Stromal cell of bone marrow (primary cell): ENCODE data around the gene SH3D19.
"Not testable (repeated sequence)": the region's sequence is repeated elsewhere in the genome, so short reads cannot be mapped to it uniquely, and the experiment has no call there.

ENCODE experiments used
- DNase-seq: peaks from one replicate; pipeline ENCODE4 v3.0.0-alpha.2; 2012; ENCODE audit warnings: low read depth

SH3D19 gene

DNA sequence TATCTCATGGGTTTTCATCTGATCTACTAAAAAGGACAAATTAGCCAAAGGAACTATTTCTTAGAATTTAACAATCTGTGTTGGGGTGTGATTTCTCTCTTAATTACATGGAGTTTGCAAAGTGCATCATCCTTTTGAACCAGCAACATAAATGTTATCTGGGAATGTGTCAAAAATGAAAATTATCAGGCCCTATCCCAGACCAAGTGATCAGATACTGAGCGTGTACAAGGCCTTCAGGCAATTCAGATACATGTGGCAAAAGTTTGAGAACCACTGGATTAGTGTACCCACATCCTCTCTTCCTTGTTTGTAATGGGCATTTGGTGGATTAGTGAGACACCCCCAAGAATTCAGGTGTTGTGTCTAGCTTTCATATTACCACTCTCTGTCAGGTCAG lies 3.8 kb downstream of the SH3D19 start:
- no peak for DNase-seq

DNA sequence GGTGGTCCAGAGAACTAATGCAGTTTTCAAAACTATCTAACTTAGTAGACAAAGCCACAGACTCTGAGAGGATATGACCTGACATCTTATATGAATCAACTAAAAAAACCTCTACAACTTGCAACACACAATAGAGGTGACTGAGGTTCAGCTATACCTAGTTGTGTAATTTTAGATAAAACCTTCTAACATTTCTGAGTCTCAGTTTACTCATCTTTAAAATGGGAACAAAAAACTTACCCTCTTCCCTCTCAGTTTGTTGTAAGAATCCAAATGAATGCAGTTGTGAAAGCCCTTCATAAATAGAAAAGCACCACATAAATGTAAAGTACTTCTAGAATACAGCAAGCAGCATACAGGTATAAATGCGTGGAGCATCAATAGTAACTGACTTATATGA lies 5.9 kb downstream of the SH3D19 start:
- DNase-seq: no peak

DNA sequence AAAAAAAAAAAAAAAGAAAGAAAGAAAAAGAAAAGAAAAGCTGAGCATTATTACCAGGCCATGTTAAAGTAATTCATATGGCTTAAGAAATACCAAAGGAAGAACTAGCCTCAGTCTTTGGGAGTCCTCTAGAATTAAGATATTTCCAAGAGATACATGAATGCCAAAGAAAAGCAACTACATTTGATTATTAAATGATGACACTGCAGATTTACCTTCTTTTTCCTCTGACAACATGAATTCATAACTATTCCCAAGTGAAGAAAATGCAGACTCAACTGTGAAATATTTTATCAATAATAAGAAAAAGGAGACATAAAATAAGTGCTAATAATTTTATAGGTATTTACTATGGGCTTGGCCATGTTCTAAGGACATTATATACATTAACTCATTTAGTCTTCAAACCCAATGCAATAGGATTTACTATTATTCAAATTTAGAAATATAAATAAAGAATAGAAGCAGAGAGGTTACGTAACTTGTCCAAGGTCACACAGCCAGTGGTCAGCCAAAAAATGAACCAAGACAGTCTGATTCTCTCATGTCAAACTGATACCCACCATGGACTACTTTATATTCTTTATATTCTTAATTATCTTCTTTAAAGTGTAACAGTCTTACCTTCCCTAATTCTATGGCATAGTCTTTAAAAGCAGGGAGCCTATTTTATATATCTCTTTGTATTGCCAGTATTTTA lies 6.9 kb downstream of the SH3D19 start:
- no peak for DNase-seq

GRCh38 chr4:151316645-151317044 lies 8.8 kb downstream of the SH3D19 start:
- no peak for DNase-seq

- DNase-seq: no peak
These were observed 10.1 kb downstream of the SH3D19 start for GRCh38 chr4:151315212-151315886.

DNA sequence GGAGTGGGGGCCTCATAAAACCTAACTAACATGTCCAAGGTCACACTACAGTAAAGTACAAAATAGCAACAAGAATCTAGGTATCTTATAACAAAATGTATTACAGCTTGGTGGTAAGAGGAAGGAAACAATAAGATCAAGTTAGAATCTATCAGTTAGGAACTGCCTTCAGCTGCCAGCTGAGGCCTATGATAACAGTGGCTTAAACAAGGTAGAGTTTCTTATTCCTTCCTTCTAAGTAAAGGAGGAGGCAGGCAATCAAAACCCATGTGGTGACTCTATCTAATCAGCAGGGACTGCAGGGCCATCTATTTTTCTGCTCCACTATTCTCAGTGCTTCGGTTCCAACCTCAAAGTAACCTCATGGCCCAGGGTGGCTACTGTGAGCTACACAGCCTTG lies 10.9 kb downstream of the SH3D19 start:
- DNase-seq: no peak

DNA sequence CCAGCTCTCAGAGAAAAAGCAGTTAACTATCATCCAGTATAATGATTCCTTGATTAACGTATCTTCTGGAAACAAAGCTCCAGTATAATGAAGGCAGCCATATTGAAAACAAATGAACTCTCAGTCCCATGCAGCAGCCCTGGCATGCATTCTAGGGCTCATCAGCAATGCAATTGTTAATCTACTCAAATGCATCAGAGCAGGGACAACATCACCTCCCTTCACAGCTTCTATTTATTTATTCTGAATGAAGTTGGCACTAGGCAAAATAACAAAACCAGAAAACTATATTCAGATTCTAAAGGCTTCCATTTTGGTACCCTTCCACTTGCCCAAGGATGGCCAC lies 11.4 kb downstream of the SH3D19 start:
- no peak for DNase-seq

- no peak for DNase-seq
These were observed 11.9 kb downstream of the SH3D19 start for GRCh38 chr4:151313306-151314009.

DNA sequence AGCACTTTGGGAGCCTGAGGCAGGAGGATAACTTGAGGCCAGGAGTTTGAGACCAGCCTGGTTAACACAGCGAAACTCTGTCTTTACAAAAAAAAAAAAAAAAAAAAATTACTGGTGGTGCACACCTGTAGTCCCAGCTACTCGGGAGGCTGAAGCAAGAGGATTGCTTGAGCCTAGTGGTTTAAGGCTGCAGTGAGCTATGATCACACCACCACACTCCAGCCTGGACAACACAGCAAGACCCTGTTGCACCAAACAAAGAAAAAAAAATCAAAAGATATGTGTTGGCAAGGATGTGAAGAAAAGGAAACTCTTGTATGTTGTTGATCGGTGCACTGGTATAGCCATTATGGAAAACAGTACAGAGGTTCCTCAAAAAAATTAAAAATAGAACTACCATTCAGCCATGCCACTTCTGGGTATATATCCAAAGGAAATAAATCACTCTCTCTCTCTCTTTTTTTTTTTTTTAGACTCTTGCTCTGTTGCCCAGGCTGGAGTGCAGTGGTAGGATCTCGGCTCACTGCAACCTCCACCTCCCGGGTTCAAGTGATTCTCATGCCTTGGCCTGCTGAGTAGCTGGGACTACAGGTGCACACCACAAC lies 15.2 kb downstream of the SH3D19 start:
- DNase-seq: no peak

DNA sequence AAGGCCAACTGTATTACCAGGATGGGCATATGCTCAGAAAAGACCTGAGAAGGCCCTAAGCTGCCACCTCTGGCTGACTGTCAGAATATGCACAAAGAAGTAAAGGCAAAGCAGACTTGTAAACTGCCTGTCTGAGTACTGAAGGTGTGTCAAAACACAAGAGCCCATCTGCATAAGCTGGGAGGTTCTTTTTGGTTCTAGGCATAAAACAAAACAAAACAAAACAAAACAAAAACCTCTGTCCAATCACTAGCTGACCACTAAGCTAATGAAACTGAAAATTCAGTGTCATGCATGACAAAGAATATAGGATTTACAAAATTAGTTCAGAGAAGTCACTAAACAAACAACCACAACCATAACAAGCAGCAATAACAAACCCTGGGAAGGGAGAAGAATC lies 20.6 kb downstream of the SH3D19 start:
- DNase-seq: no peak

DNA sequence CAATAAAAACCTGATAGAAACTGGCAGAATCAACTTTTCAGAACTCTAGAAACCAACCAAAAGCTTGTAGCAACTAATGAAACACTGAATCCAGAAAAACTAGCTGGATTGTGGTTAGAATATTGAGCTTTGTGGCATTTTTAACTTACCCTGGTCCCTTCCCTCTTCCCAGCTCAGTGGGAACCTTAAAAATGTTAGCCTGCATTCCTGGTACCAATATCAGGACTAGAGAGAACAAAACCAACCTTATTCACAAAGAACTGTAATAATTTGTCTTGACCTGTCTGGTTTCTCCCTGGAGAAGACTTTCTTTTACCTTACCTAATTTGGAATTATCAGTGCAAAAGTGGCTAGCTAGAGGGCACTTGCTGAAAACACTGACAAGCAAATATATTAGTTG lies 21.2 kb downstream of the SH3D19 start:
- no peak for DNase-seq

DNA sequence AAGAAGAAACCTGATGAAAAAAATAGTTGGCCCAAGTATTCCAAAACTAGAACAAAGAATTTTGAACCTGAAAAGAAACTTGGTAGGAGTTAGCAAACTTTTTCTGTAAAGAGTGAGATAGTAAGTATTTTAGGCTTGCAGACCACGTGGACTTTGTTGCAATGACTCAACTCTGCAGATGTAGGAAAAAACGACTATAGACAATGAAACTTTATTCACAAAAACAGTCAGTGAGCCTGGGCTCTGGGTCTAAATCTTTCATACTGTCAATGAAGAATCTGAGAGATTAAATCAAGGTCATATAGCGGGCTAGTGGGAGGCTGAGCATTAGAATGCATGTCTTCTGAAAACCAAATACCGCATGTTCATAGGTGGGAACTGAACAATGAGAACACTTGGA lies 23.0 kb downstream of the SH3D19 start:
- DNase-seq: no peak

GRCh38 chr4:151297170-151297569 lies 28.2 kb downstream of the SH3D19 start:
- DNase-seq: no peak

- no peak for DNase-seq
These were observed 29.2 kb downstream of the SH3D19 start for GRCh38 chr4:151296227-151296626.

DNA sequence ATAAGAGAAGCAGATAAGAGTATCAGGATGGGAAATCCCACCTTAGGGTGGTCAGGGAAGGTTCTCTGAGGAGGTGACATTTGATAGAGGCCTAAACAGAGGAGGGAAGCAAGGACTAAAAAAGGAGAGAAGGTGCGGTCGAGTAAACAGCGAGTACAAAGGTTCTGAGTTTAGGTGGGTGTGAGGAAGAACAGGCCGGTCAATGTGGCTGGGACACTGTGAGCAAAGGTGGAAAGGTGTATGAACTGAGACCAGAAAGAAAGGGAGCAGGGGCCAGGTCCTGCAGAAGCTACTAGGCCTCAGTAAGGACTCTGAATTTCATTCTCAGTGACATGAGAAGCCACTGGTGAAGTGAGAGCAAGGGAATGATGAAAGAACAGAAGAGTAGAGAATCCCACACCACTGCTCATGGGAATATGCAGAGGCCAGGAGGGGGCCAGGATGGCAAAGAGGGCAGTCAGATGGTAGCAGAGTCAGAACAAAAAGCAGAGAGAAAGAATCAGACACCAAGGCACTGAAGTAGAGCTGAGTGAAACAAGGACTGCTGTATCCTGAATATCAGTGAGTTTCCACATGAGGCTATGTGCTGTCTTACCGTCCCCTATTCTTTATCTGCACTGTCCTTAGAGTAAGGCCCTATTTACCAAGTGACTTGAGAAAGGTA lies 30.4 kb downstream of the SH3D19 start:
- no peak for DNase-seq

DNA sequence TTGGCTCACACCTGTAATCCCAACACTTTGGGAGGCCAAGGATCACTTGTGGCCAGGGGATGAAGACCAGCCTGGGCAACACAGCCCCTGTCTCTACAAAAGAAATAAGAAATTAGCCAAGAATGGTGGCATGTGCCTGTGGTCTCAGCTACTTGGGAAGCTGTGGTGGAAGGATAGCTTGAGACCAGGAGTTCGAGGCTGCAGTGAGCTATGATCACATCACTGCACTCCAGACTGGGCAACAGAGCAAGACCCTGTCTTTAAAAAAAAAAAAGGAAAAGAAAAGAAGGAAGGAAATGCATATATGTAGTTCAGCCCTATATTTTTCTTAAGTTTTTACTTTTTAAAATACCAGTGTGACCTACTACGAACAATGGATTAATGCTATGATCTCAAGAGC lies 33.4 kb downstream of the SH3D19 start:
- no peak for DNase-seq

DNA sequence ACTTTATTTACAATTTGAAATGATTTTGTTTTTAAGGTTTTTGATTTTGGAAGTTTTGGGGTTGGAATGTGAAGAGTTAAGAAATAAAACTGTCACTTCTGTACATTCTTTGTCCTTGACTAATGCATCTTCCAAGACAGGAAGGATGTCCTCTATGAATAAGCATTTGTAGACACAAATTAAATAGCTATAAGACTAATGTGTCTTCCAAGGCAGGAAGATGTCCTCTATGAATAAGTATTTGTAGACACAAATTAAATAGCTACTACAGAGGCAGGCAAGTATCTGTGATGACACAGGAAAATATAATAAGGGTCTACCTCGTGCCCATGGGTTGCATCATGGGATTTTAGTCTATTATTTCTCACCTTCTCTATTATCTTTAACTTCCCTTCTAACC lies 33.9 kb downstream of the SH3D19 start:
- no peak for DNase-seq

DNA sequence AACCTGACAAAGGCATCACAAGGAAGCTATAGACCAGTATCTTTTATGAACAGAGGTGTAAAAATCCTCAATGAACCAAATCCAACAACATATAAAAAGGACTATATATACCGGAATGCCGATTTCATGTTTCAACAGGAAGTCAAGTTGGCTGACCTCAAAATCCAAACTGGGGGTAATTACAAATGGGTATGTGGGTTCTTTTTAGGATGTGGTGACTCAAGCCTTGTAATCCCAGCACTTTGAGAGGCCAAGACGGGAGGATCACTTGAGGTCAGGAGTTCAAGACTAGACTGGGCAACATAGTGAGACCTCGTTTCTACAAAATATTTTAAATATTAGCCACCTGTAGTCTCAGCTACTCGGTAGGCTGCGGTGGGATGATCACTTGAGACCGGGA lies 38.0 kb downstream of the SH3D19 start:
- DNase-seq: no peak

DNA sequence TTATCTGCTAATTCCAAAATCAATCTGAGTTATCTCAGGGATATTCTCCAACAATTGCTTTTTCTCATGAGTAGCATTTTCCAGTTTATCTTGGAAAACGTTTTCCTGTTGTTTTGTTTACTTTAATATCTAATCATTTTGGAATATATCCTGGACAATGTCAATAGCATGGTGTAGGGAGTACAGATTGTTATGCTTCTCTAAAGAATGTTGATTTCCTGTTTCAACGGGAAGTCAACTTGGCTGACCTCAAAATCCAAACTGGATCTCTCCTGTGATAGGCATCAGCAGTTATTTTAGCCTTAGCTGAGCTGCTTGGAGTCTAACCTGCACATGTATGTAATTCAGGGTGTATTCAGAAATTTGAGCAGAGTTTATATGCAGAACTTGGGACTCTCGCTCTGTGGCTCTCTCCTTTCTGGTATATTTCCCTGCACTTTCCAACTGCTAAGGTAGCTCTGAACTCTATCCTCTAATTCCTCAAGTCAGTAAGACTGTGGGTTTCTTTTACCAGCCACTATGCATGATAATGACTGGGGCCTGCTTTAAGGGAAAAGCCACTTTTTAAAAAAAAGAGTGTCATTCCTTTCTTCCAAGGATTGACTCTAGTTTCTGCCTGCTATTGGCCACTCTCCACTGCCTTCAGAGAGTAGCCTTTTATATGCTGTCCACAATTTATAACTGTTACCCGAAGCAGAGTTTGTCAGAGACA lies 40.7 kb downstream of the SH3D19 start:
- DNase-seq: no peak

DNA sequence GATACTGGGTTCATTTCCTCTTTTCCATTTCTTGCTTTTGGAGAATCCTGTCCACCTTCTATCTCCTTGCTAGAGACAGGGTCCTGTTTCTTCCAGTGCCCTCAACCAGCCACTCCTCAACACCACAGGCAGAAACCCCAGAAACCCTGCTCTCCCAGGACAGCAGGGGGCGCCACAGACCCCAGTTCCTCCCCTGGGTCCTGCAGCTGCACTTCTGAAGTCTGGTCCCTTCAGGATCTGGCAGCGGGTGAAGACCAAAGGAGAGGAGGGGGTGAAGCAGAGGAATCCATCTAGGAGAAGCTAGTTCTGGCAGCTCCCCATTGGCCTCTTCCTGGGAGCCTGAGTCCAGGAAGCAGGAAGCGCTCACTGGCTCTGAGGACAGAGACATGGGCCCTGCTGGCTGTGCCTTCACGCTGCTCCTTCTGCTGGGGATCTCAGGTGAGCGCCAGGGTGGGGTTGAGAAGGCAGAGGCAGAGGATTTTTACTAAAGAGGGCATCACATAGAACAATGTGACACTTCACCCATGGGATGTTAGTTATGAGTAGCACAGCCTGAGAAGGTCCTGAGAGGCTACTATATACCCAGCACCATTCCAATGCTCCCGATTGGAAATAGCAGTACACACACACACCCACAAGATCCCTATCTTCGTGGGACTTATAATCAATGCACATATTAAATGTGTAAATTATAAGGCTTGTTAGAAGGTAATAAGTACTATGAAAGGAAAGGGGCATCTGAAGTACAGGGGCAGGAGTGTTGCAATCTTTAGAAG lies 48.4 kb downstream of the SH3D19 start, which contains the start of gene PRSS48:
Gene PRSS48, plus strand, starts transcription at position 375 of the 776 bp plus-strand sequence. Its CDS starts 12 bp downstream, at position 387.
- no peak for DNase-seq

GRCh38 chr4:151268905-151269304 lies 56.5 kb downstream of the SH3D19 start:
- DNase-seq: not testable (repeated sequence)
